Astrocyte (in vitro differentiated cells and primary cell): ENCODE data around the gene GRAP2. TPM values are rescaled to one million over a fixed set of nuclear protein-coding genes. Genes with fewer than 3 reads are reported as not detected.

Experiments
- DNase-seq: peaks from one replicate; pipeline ENCODE4 v3.0.0-alpha.2; 2010; ENCODE audit warnings: low read depth
- FAIRE-seq: peaks from 2 replicates; lab custom pipeline; 2011; peaks lifted over from hg19 to GRCh38; lab: Jason Lieb, UNC
- H2AFZ ChIP-seq: 2 replicates; pipeline ENCODE4 v1.6.0; 2012; ENCODE audit warnings: low read depth, low read length, inconsistent platforms
- H3K27ac ChIP-seq: 2 replicates; pipeline ENCODE4 v1.5.1; 2011; ENCODE audit warnings: low read depth, low read length, inconsistent platforms
- H3K27me3 ChIP-seq: 2 replicates; pipeline ENCODE4 v1.6.0; 2011; ENCODE audit warnings: low read length, inconsistent platforms; ENCODE audit not compliant: insufficient read depth
- H3K36me3 ChIP-seq: 2 replicates; pipeline ENCODE4 v1.5.1; 2011; ENCODE audit warnings: low read length, inconsistent platforms; ENCODE audit not compliant: insufficient read depth
- H3K4me1 ChIP-seq: 2 replicates; pipeline ENCODE4 v1.5.1; 2011; ENCODE audit warnings: low read length, inconsistent platforms; ENCODE audit not compliant: insufficient read depth
- H3K4me2 ChIP-seq: 2 replicates; pipeline ENCODE4 v1.6.0; 2012; ENCODE audit warnings: low read length, inconsistent platforms
- H3K4me3 ChIP-seq: 2 replicates; pipeline ENCODE4 v1.5.1; 2011; ENCODE audit warnings: low read depth, mild to moderate bottlenecking, low read length, inconsistent platforms; ENCODE audit not compliant: insufficient read depth
- H3K79me2 ChIP-seq: 2 replicates; pipeline ENCODE4 v1.6.0; 2012; ENCODE audit warnings: mild to moderate bottlenecking, low read length, inconsistent platforms; ENCODE audit not compliant: insufficient read depth
- H3K9ac ChIP-seq: 2 replicates; pipeline ENCODE4 v1.6.0; 2012; ENCODE audit warnings: mild to moderate bottlenecking, low read length, inconsistent platforms
- H3K9me3 ChIP-seq: 2 replicates; pipeline ENCODE4 v1.5.1; 2012; ENCODE audit warnings: low read depth, mild to moderate bottlenecking, low read length, inconsistent platforms; ENCODE audit not compliant: insufficient read depth
- H4K20me1 ChIP-seq: 2 replicates; pipeline ENCODE4 v1.6.0; 2012; ENCODE audit warnings: low read length, inconsistent platforms; ENCODE audit not compliant: insufficient read depth
- H3K27ac Mint-ChIP-seq: one replicate; pipeline ENCODE4 v1.8.0; 2021; ENCODE audit warnings: mild to moderate bottlenecking, mixed read lengths; ENCODE audit not compliant: unreplicated experiment
- H3K27me3 Mint-ChIP-seq: one replicate; pipeline ENCODE4 v1.8.0; 2021; ENCODE audit warnings: low read depth, mixed read lengths; ENCODE audit not compliant: unreplicated experiment
- H3K36me3 Mint-ChIP-seq: one replicate; pipeline ENCODE4 v1.8.0; 2021; ENCODE audit warnings: low read depth, mixed read lengths; ENCODE audit not compliant: unreplicated experiment
- H3K4me1 Mint-ChIP-seq: one replicate; pipeline ENCODE4 v1.8.0; 2021; ENCODE audit warnings: low read depth, mixed read lengths; ENCODE audit not compliant: unreplicated experiment
- H3K4me3 Mint-ChIP-seq: one replicate; pipeline ENCODE4 v1.8.0; 2021; ENCODE audit warnings: mild to moderate bottlenecking, moderate library complexity, mixed read lengths; ENCODE audit not compliant: unreplicated experiment
- H3K9me3 Mint-ChIP-seq: one replicate; pipeline ENCODE4 v1.8.0; 2021; ENCODE audit warnings: mild to moderate bottlenecking, mixed read lengths; ENCODE audit not compliant: unreplicated experiment
- CTCF ChIP-seq: IDR thresholded peaks from 2 replicates; pipeline ENCODE4 v1.5.1; 2011; ENCODE audit warnings: low read depth, mild to moderate bottlenecking, inconsistent platforms, low read length, moderate library complexity; ENCODE audit not compliant: insufficient read depth
- EZH2 ChIP-seq: IDR thresholded peaks from 2 replicates; pipeline ENCODE4 v1.6.1; 2012; ENCODE audit warnings: mild to moderate bottlenecking, low read length, inconsistent platforms; ENCODE audit not compliant: insufficient read depth
- total RNA-seq: library from RNA; stranded (reverse); gene quantifications from 2 replicates; pipeline ENCODE4 v1.2.1, GENCODE V29; 2021

GRAP2 gene
- total RNA-seq, 1 donor from 2014 or later = 0.23 TPM

- Histone ChIP-seq H3K9ac (no peak overlapping the region), H3K4me2 (no peak overlapping the region), H4K20me1 (no peaks in the 10 kb centered on the region), H3K79me2 (no peaks in the 10 kb centered on the region), H3K36me3 (no peaks in the 10 kb centered on the region), H3K27ac (no peak overlapping the region), H3K4me3 (no peak overlapping the region), H2AFZ (no peak overlapping the region), H3K9me3 (no peaks in the 10 kb centered on the region), H3K27me3 (peaks cover 40% of the 10 kb centered on the region), H3K4me1 (no peaks in the 10 kb centered on the region)
- no peak overlapping the region for H3K4me3 Mint-ChIP-seq
- no peak overlapping the region for H3K27ac Mint-ChIP-seq
- H3K27me3 Mint-ChIP-seq = peaks cover 32% of the 10 kb centered on the region
- TF ChIP-seq EZH2 (no peak), CTCF (no peak)
- FAIRE-seq = no peak
- no peak for DNase-seq
- no peaks in the 10 kb centered on the region for H3K36me3 Mint-ChIP-seq
- peaks cover 2% of the 10 kb centered on the region for H3K4me1 Mint-ChIP-seq
- H3K9me3 Mint-ChIP-seq = peaks cover 1% of the 10 kb centered on the region
These were observed 19.4 kb downstream of the GRAP2 start for GRCh38 chr22:39920134-39920743.

- Histone ChIP-seq H3K9ac (no peak overlapping the region), H3K4me1 (no peaks in the 10 kb centered on the region), H3K36me3 (no peaks in the 10 kb centered on the region), H3K27me3 (peaks cover 59% of the 10 kb centered on the region), H3K9me3 (no peaks in the 10 kb centered on the region), H4K20me1 (no peaks in the 10 kb centered on the region), H3K4me3 (no peak overlapping the region), H2AFZ (no peak overlapping the region), H3K27ac (no peak overlapping the region), H3K4me2 (no peak overlapping the region), H3K79me2 (no peaks in the 10 kb centered on the region)
- FAIRE-seq (no peak), DNase-seq (no peak)
- Mint-ChIP-seq H3K27me3 (peaks cover 35% of the 10 kb centered on the region), H3K4me1 (no peaks in the 10 kb centered on the region), H3K4me3 (no peak overlapping the region), H3K36me3 (no peaks in the 10 kb centered on the region), H3K27ac (no peak overlapping the region), H3K9me3 (peaks cover 1% of the 10 kb centered on the region)
- TF ChIP-seq CTCF = no peak
- TF ChIP-seq EZH2 = no peak
These were observed 22.8 kb downstream of the GRAP2 start for GRCh38 chr22:39923696-39924095.

- no peak overlapping the region for H3K27ac ChIP-seq
- H3K36me3 ChIP-seq = no peaks in the 10 kb centered on the region
- no peak overlapping the region for H3K4me2 ChIP-seq
- no peak for TF ChIP-seq EZH2
- no peak for TF ChIP-seq CTCF
- H2AFZ ChIP-seq = no peak overlapping the region
- H3K4me1 ChIP-seq = no peaks in the 10 kb centered on the region
- H3K27me3 ChIP-seq = peaks cover 59% of the 10 kb centered on the region
- Mint-ChIP-seq H3K4me3 (no peak overlapping the region), H3K36me3 (no peaks in the 10 kb centered on the region), H3K27me3 (peaks cover 35% of the 10 kb centered on the region), H3K4me1 (no peaks in the 10 kb centered on the region), H3K27ac (no peak overlapping the region), H3K9me3 (peaks cover 1% of the 10 kb centered on the region)
- no peaks in the 10 kb centered on the region for H3K79me2 ChIP-seq
- no peak overlapping the region for H3K4me3 ChIP-seq
- H4K20me1 ChIP-seq = no peaks in the 10 kb centered on the region
- H3K9ac ChIP-seq = no peak overlapping the region
- FAIRE-seq (no peak), DNase-seq (no peak)
- no peaks in the 10 kb centered on the region for H3K9me3 ChIP-seq
These were observed 23.4 kb downstream of the GRAP2 start for GRCh38 chr22:39924286-39924685.
